NCI-H510A treated with DMSO at 0.1 percent for 48 hours (cell line): ENCODE measurements around the gene ACOX2.
A peak's percentile ranks its signal among the peaks of the same experiment; 100 is the strongest.
"Not testable (repeated sequence)": the region's sequence is repeated elsewhere in the genome, so short reads cannot be mapped to it uniquely, and the experiment has no call there.

Source experiments
- DNase-seq: peaks from one replicate; lab custom pipeline; 2025; lab: John Stamatoyannopoulos, UW

The ACOX2 gene

GRCh38 chr3:58534592-58535494, 2.1 kb downstream of the ACOX2 start:
- DNase-seq: no peak

- DNase-seq: peak; percentile 20
Observed at GRCh38 chr3:58532794-58533220, 4.2 kb downstream of the ACOX2 start.

- DNase-seq: no peak
Observed at GRCh38 chr3:58531956-58532355, 5.0 kb downstream of the ACOX2 start.

- no peak for DNase-seq
Observed at GRCh38 chr3:58531555-58531954, 5.4 kb downstream of the ACOX2 start.

GRCh38 chr3:58530354-58530865, 6.6 kb downstream of the ACOX2 start:
- DNase-seq: no peak

- no peak for DNase-seq
Observed at GRCh38 chr3:58529516-58530353, 7.3 kb downstream of the ACOX2 start.

GRCh38 chr3:58528629-58529028, 8.4 kb downstream of the ACOX2 start:
- DNase-seq: no peak

GRCh38 chr3:58527440-58527839, 9.6 kb downstream of the ACOX2 start:
- DNase-seq: not testable (repeated sequence)

GRCh38 chr3:58526515-58526957, 10.5 kb downstream of the ACOX2 start:
- DNase-seq: no peak

- DNase-seq: no peak
Observed at GRCh38 chr3:58524326-58524888, 12.6 kb downstream of the ACOX2 start.

- no peak for DNase-seq
Observed at GRCh38 chr3:58522759-58523425, 14.1 kb downstream of the ACOX2 start.

- DNase-seq: no peak
Observed at GRCh38 chr3:58521917-58522631, 14.9 kb downstream of the ACOX2 start.

GRCh38 chr3:58521336-58521670, 15.7 kb downstream of the ACOX2 start:
- DNase-seq: no peak

- no peak for DNase-seq
Observed at GRCh38 chr3:58520403-58521335, 16.3 kb downstream of the ACOX2 start.

- DNase-seq: no peak
Observed at GRCh38 chr3:58519668-58520402, 17.2 kb downstream of the ACOX2 start.

GRCh38 chr3:58518291-58518789, 18.6 kb downstream of the ACOX2 start:
- DNase-seq: no peak

GRCh38 chr3:58514405-58514804, 22.6 kb downstream of the ACOX2 start:
- DNase-seq: no peak

GRCh38 chr3:58508437-58508836, 28.6 kb downstream of the ACOX2 start:
- no peak for DNase-seq
